Right atrium auricular region (tissue), 2 donors: Measurements from ENCODE around the gene PGAP6. TPM values are rescaled to one million over a fixed set of nuclear protein-coding genes. Genes with fewer than 3 reads are reported as not detected.

Experiments
- DNase-seq: peaks from one replicate; pipeline ENCODE4 v3.0.0-alpha.2; 2019; ENCODE audit warnings: low spot score
- H3K27ac ChIP-seq, 2 donors: fragments of 200-600 bp; sonication (generic); 1 replicate in 1 of 2; 2 replicates in 1 of 2; pipeline ENCODE4 v1.5.1; 2016 to 2019
- H3K27me3 ChIP-seq, 2 donors: fragments of 200-600 bp; sonication (generic); one replicate each; pipeline versions ENCODE4 v1.5.1 to v1.6.0; 2017 to 2019
- H3K36me3 ChIP-seq: fragments of 200-600 bp; sonication (generic); one replicate; pipeline ENCODE4 v1.5.1; 2016
- H3K4me1 ChIP-seq, 2 donors: fragments of 200-600 bp; sonication (generic); one replicate each; pipeline versions ENCODE4 v1.5.1 to v1.6.0; 2017 to 2019
- H3K4me3 ChIP-seq, 2 donors: fragments of 200-600 bp; sonication (generic); 1 replicate in 1 of 2; 2 replicates in 1 of 2; pipeline ENCODE4 v1.5.1; 2017 to 2019; ENCODE audit warnings: mild to moderate bottlenecking in 1 of 2, moderate library complexity in 1 of 2
- H3K9me3 ChIP-seq, 2 donors: fragments of 200-600 bp; sonication (generic); one replicate each; pipeline ENCODE4 v1.5.1; 2019
- total RNA-seq, 2 donors: library from RNA; depleted of rRNA; stranded (reverse); fragments of >200 nt; gene quantifications; one replicate each; pipeline ENCODE4 v1.1.0, GENCODE V29; 2016
- TF ChIP-seq, protein P1 (sequence below), 2 donors: fragments of 200-600 bp; sonication (generic); IDR thresholded peaks; one replicate each; pipeline ENCODE4 v1.5.1; 2019; ENCODE audit warnings: antibody characterized with exemption in 2 of 2

The PGAP6 gene
- total RNA-seq, 2 donors from 2014 or later = 34.0 to 41.1 TPM

DNA sequence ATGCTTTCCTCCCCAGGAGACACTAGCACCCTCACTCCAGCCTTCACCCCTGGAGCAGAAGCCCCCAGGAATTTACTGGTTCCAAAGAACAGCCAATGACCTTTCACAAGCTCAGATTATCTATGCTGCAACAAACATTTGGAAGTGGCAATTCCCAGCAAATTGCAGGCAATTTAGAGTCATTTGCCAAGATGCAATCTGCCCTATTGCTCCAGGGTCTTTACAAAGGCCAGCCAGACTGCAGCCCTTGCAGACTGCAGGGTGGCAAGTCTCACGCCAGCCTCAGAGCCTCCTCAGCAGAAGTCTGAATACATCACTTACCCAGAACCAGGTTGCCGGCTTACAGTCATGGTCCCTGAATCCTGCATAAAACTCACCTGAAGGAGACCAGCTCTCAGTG, 51.0 kb downstream of the PGAP6 start:
- no peak for DNase-seq
- H3K36me3 ChIP-seq = no peaks in the 10 kb centered on the region
- H3K4me3 ChIP-seq = no peak overlapping the region
- TF ChIP-seq, protein P1, sequence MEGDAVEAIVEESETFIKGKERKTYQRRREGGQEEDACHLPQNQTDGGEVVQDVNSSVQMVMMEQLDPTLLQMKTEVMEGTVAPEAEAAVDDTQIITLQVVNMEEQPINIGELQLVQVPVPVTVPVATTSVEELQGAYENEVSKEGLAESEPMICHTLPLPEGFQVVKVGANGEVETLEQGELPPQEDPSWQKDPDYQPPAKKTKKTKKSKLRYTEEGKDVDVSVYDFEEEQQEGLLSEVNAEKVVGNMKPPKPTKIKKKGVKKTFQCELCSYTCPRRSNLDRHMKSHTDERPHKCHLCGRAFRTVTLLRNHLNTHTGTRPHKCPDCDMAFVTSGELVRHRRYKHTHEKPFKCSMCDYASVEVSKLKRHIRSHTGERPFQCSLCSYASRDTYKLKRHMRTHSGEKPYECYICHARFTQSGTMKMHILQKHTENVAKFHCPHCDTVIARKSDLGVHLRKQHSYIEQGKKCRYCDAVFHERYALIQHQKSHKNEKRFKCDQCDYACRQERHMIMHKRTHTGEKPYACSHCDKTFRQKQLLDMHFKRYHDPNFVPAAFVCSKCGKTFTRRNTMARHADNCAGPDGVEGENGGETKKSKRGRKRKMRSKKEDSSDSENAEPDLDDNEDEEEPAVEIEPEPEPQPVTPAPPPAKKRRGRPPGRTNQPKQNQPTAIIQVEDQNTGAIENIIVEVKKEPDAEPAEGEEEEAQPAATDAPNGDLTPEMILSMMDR (IDR thresholded peaks at IDR 0.05) = no peak
- no peak overlapping the region for H3K27ac ChIP-seq
- H3K27me3 ChIP-seq = no peaks in the 10 kb centered on the region
- peaks cover 0 to 26% of the 10 kb centered on the region in 2 donors for H3K4me1 ChIP-seq
- H3K9me3 ChIP-seq = no peaks in the 10 kb centered on the region

DNA sequence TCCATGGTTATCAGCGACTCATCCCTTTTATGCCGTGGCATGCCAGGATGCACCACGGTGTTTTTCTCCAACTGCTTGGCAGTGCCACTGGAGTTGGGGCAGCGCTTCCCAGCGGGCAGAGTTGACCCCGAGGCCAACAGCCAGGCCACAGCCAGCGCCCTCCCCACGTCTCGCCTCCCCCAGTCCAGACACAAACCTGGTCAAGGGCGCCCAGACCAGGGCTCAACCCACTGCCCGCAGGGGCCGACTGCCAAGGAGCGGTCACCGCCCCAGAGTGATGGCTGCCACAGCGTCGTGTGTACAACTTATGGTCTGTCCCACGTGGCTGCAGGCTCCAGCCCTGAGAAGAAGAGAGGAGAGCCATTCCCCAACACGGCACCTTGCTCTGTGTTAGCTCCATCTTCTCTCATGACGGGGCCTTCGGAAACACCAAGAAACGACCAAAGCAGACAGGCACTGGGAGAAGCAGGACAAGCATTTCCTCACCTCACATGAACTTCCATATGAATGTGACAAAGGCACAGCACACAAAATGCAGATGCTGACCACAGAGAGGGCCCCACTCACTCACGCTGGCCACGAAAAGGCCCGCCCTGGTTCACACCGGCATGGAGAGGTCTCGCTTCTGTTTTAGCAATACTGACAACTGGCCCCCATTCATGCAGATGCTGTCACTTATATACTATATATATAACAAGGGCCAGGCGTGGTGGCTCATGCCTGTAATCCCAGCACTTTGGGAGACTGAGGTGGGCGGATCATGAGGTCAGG, 56.2 kb downstream of the PGAP6 start:
- no peaks in the 10 kb centered on the region for H3K36me3 ChIP-seq
- H3K9me3 ChIP-seq = no peaks in the 10 kb centered on the region
- DNase-seq = no peak
- no peak overlapping the region for H3K27ac ChIP-seq
- no peaks in the 10 kb centered on the region for H3K27me3 ChIP-seq
- TF ChIP-seq, protein P1 (IDR thresholded peaks at IDR 0.05) = no peak
- peak overlapping the region in 1 of 2 donors; percentile 12 for H3K4me3 ChIP-seq
- peaks cover 0 to 39% of the 10 kb centered on the region in 2 donors for H3K4me1 ChIP-seq

DNA sequence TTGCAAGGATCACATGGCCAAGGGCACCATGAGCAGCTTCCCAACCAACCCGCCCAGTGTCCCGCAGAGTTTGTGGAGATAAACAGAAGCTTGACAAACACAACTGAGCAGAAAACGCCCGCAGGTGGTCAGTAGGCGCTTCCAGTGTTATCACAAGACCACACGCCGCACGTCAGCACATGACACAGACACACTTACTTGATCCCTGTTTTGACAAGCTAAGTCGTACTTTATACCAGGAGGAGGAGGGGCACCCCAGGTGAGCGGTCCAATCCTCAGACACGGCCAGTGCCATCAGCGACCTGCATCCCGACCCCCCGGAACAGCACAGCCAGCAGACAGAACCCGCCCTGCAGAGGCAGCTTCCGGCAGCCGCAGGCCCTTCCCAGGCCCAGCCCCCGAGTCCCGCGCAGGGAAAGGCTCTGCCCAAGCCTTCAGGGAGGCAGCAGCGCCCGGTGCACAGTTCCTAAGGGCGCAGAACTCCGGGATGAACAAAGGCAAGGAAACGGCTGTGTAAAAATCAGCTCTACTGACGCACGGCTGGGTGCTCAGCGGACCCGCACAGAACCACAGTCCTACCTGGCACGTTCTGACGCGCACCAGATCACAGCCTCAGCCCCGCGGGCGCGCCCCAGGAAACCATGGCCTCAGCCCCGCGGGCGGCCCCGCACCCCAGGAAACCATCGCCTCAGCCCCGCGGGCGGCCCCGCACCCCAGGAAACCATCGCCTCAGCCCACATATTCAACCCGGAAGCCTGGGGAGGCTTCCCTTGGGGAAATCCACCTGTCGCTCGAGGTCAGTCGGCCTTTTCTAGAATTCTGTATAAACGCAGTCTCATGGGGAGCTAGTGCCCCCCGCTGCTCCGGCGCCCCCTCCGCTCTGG, 57.1 kb downstream of the PGAP6 start:
- Histone ChIP-seq H3K4me3 (peak overlapping the region in 1 of 2 donors; percentile 12), H3K27me3 (no peaks in the 10 kb centered on the region), H3K36me3 (no peaks in the 10 kb centered on the region), H3K27ac (no peak overlapping the region), H3K4me1 (peaks cover 0 to 38% of the 10 kb centered on the region in 2 donors), H3K9me3 (no peaks in the 10 kb centered on the region)
- TF ChIP-seq, protein P1 (IDR thresholded peaks at IDR 0.05) = no peak
- no peak for DNase-seq

DNA sequence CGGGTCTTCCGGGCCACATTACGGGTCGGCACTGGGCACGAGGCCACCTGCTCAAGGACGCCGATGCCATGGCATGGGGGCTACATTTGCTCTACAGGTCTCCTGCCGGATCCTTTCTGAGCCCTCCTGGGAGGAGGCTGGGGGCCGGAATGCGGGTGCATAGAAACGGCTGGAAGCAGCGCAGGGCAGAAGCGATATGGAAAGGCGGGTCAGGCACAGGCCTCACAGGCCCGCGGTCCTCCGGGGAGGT, 57.7 kb downstream of the PGAP6 start:
- H3K4me3 ChIP-seq = no peak overlapping the region
- H3K36me3 ChIP-seq = peaks cover 2% of the 10 kb centered on the region
- H3K27ac ChIP-seq = no peak overlapping the region
- no peaks in the 10 kb centered on the region for H3K27me3 ChIP-seq
- H3K4me1 ChIP-seq = peaks cover 0 to 38% of the 10 kb centered on the region in 2 donors
- TF ChIP-seq, protein P1 (IDR thresholded peaks at IDR 0.05) = no peak
- H3K9me3 ChIP-seq = no peaks in the 10 kb centered on the region
- DNase-seq = no peak

DNA sequence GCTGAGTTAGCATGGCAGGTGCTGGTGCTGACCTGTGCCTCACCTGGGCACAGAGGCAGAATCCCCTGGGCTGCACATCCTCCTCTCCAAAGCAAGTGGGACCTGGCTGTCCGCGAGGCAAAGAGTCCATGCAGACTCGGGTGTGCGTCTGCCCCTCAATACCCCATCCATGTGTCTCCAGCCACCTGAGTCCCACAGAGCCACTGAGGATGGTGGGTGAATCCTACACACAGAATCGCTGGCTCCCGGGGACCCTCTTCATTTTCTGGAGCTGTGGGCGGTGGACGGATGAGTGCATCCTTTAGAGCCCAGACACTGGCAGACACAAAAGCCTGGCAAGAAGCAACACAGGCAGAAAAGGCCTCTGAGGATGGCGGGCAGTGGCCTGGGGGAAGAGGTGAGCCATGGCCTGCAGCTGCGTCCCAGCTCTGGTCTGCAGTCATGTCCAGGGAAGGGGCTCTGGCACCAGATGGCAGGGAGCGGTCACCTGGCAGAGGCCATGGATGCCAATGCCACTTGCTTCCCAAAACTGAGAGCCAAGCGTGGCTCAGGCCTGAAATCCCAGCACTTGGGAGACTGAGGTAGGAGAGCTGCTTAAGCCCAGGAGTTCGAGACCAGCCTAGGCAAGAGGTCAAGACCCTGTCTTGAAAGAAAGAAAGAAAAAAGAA, 59.2 kb downstream of the PGAP6 start:
- Histone ChIP-seq H3K9me3 (no peaks in the 10 kb centered on the region), H3K4me1 (peaks cover 0 to 32% of the 10 kb centered on the region in 2 donors), H3K27ac (no peak overlapping the region), H3K36me3 (peaks cover 4% of the 10 kb centered on the region), H3K4me3 (no peak overlapping the region), H3K27me3 (no peaks in the 10 kb centered on the region)
- DNase-seq = no peak
- TF ChIP-seq, protein P1 (IDR thresholded peaks at IDR 0.05) = no peak
